Astrocyte (in vitro differentiated cells and primary cell): Measurements from ENCODE around the gene CDHR5. TPM values are rescaled to one million over a fixed set of nuclear protein-coding genes. Genes with fewer than 3 reads are reported as not detected.

Source experiments
- DNase-seq: peaks from one replicate; pipeline ENCODE4 v3.0.0-alpha.2; 2010; ENCODE audit warnings: low read depth
- FAIRE-seq: peaks from 2 replicates; lab custom pipeline; 2011; peaks lifted over from hg19 to GRCh38; lab: Jason Lieb, UNC
- H2AFZ ChIP-seq: 2 replicates; pipeline ENCODE4 v1.6.0; 2012; ENCODE audit warnings: low read depth, low read length, inconsistent platforms
- H3K27ac ChIP-seq: 2 replicates; pipeline ENCODE4 v1.5.1; 2011; ENCODE audit warnings: low read depth, low read length, inconsistent platforms
- H3K27me3 ChIP-seq: 2 replicates; pipeline ENCODE4 v1.6.0; 2011; ENCODE audit warnings: low read length, inconsistent platforms; ENCODE audit not compliant: insufficient read depth
- H3K36me3 ChIP-seq: 2 replicates; pipeline ENCODE4 v1.5.1; 2011; ENCODE audit warnings: low read length, inconsistent platforms; ENCODE audit not compliant: insufficient read depth
- H3K4me1 ChIP-seq: 2 replicates; pipeline ENCODE4 v1.5.1; 2011; ENCODE audit warnings: low read length, inconsistent platforms; ENCODE audit not compliant: insufficient read depth
- H3K4me2 ChIP-seq: 2 replicates; pipeline ENCODE4 v1.6.0; 2012; ENCODE audit warnings: low read length, inconsistent platforms
- H3K4me3 ChIP-seq: 2 replicates; pipeline ENCODE4 v1.5.1; 2011; ENCODE audit warnings: low read depth, mild to moderate bottlenecking, low read length, inconsistent platforms; ENCODE audit not compliant: insufficient read depth
- H3K79me2 ChIP-seq: 2 replicates; pipeline ENCODE4 v1.6.0; 2012; ENCODE audit warnings: mild to moderate bottlenecking, low read length, inconsistent platforms; ENCODE audit not compliant: insufficient read depth
- H3K9ac ChIP-seq: 2 replicates; pipeline ENCODE4 v1.6.0; 2012; ENCODE audit warnings: mild to moderate bottlenecking, low read length, inconsistent platforms
- H3K9me3 ChIP-seq: 2 replicates; pipeline ENCODE4 v1.5.1; 2012; ENCODE audit warnings: low read depth, mild to moderate bottlenecking, low read length, inconsistent platforms; ENCODE audit not compliant: insufficient read depth
- H4K20me1 ChIP-seq: 2 replicates; pipeline ENCODE4 v1.6.0; 2012; ENCODE audit warnings: low read length, inconsistent platforms; ENCODE audit not compliant: insufficient read depth
- H3K27ac Mint-ChIP-seq: one replicate; pipeline ENCODE4 v1.8.0; 2021; ENCODE audit warnings: mild to moderate bottlenecking, mixed read lengths; ENCODE audit not compliant: unreplicated experiment
- H3K27me3 Mint-ChIP-seq: one replicate; pipeline ENCODE4 v1.8.0; 2021; ENCODE audit warnings: low read depth, mixed read lengths; ENCODE audit not compliant: unreplicated experiment
- H3K36me3 Mint-ChIP-seq: one replicate; pipeline ENCODE4 v1.8.0; 2021; ENCODE audit warnings: low read depth, mixed read lengths; ENCODE audit not compliant: unreplicated experiment
- H3K4me1 Mint-ChIP-seq: one replicate; pipeline ENCODE4 v1.8.0; 2021; ENCODE audit warnings: low read depth, mixed read lengths; ENCODE audit not compliant: unreplicated experiment
- H3K4me3 Mint-ChIP-seq: one replicate; pipeline ENCODE4 v1.8.0; 2021; ENCODE audit warnings: mild to moderate bottlenecking, moderate library complexity, mixed read lengths; ENCODE audit not compliant: unreplicated experiment
- H3K9me3 Mint-ChIP-seq: one replicate; pipeline ENCODE4 v1.8.0; 2021; ENCODE audit warnings: mild to moderate bottlenecking, mixed read lengths; ENCODE audit not compliant: unreplicated experiment
- CTCF ChIP-seq: IDR thresholded peaks from 2 replicates; pipeline ENCODE4 v1.5.1; 2011; ENCODE audit warnings: low read depth, mild to moderate bottlenecking, inconsistent platforms, low read length, moderate library complexity; ENCODE audit not compliant: insufficient read depth
- EZH2 ChIP-seq: IDR thresholded peaks from 2 replicates; pipeline ENCODE4 v1.6.1; 2012; ENCODE audit warnings: mild to moderate bottlenecking, low read length, inconsistent platforms; ENCODE audit not compliant: insufficient read depth
- total RNA-seq: library from RNA; stranded (reverse); gene quantifications from 2 replicates; pipeline ENCODE4 v1.2.1, GENCODE V29; 2021

Gene CDHR5
- total RNA-seq, 1 donor from 2014 or later = not detected

- Histone ChIP-seq H3K4me1 (no peaks in the 10 kb centered on the region), H3K27me3 (no peaks in the 10 kb centered on the region), H4K20me1 (no peaks in the 10 kb centered on the region), H2AFZ (no peak overlapping the region), H3K79me2 (no peaks in the 10 kb centered on the region), H3K4me3 (no peak overlapping the region), H3K9ac (no peak overlapping the region), H3K27ac (no peak overlapping the region), H3K36me3 (no peaks in the 10 kb centered on the region), H3K4me2 (no peak overlapping the region), H3K9me3 (no peaks in the 10 kb centered on the region)
- H3K4me3 Mint-ChIP-seq = no peak overlapping the region
- no peak for DNase-seq
- no peaks in the 10 kb centered on the region for H3K27me3 Mint-ChIP-seq
- H3K27ac Mint-ChIP-seq = no peak overlapping the region
- no peaks in the 10 kb centered on the region for H3K9me3 Mint-ChIP-seq
- H3K36me3 Mint-ChIP-seq = peaks cover 6% of the 10 kb centered on the region
- no peak for FAIRE-seq
- H3K4me1 Mint-ChIP-seq = peaks cover 3% of the 10 kb centered on the region
- TF ChIP-seq EZH2 (no peak), CTCF (no peak)
These were observed 3.6 kb downstream of the CDHR5 start for GRCh38 chr11:620935-621814.

- Histone ChIP-seq H3K36me3 (no peaks in the 10 kb centered on the region), H3K27ac (no peak overlapping the region), H3K4me2 (no peak overlapping the region), H3K4me3 (no peak overlapping the region), H4K20me1 (peaks cover 3% of the 10 kb centered on the region), H3K4me1 (peaks cover 3% of the 10 kb centered on the region), H3K9ac (no peak overlapping the region), H3K9me3 (no peaks in the 10 kb centered on the region), H3K79me2 (peaks cover 3% of the 10 kb centered on the region), H3K27me3 (no peaks in the 10 kb centered on the region), H2AFZ (no peak overlapping the region)
- DNase-seq = no peak
- H3K36me3 Mint-ChIP-seq = peaks cover 6% of the 10 kb centered on the region
- H3K4me1 Mint-ChIP-seq = peaks cover 3% of the 10 kb centered on the region
- H3K27me3 Mint-ChIP-seq = no peaks in the 10 kb centered on the region
- TF ChIP-seq CTCF (no peak), EZH2 (no peak)
- FAIRE-seq = no peak
- H3K9me3 Mint-ChIP-seq = no peaks in the 10 kb centered on the region
- no peak overlapping the region for H3K27ac Mint-ChIP-seq
- no peak overlapping the region for H3K4me3 Mint-ChIP-seq
These were observed 4.6 kb downstream of the CDHR5 start for GRCh38 chr11:620201-620600.

- H3K27me3 ChIP-seq = no peaks in the 10 kb centered on the region
- no peak overlapping the region for H3K4me2 ChIP-seq
- H3K36me3 ChIP-seq = no peaks in the 10 kb centered on the region
- no peaks in the 10 kb centered on the region for H3K9me3 ChIP-seq
- H3K36me3 Mint-ChIP-seq = peaks cover 6% of the 10 kb centered on the region
- peaks cover 9% of the 10 kb centered on the region for H3K4me1 ChIP-seq
- no peak overlapping the region for H2AFZ ChIP-seq
- H3K4me3 Mint-ChIP-seq = no peak overlapping the region
- H3K4me3 ChIP-seq = no peak overlapping the region
- no peaks in the 10 kb centered on the region for H3K9me3 Mint-ChIP-seq
- peaks cover 3% of the 10 kb centered on the region for H3K4me1 Mint-ChIP-seq
- TF ChIP-seq EZH2 (no peak), CTCF (no peak)
- no peak overlapping the region for H3K27ac Mint-ChIP-seq
- H3K9ac ChIP-seq = no peak overlapping the region
- H4K20me1 ChIP-seq = peaks cover 6% of the 10 kb centered on the region
- peaks cover 5% of the 10 kb centered on the region for H3K79me2 ChIP-seq
- DNase-seq (no peak), FAIRE-seq (no peak)
- H3K27me3 Mint-ChIP-seq = no peaks in the 10 kb centered on the region
- H3K27ac ChIP-seq = no peak overlapping the region
These were observed 5.1 kb downstream of the CDHR5 start for GRCh38 chr11:619628-620050.
